H1 (cell line): ENCODE measurements around the gene KCNJ16.

ENCODE experiments used
- ATF3 ChIP-seq: IDR thresholded peaks from 2 replicates; pipeline ENCODE4 v1.6.1; 2011; ENCODE audit warnings: low read depth, mild to moderate bottlenecking, low read length; ENCODE audit not compliant: insufficient read depth
- CTCF ChIP-seq, 3 experiments: IDR thresholded peaks; 1 replicate in 2 of 3; 2 replicates in 1 of 3; pipeline versions ENCODE4 v1.5.1 to v1.6.1; 2011; ENCODE audit warnings: low read length in 3 of 3, mild to moderate bottlenecking in 3 of 3, inconsistent platforms in 2 of 3, low read depth in 1 of 3, moderate library complexity in 1 of 3; ENCODE audit not compliant: insufficient read depth in 1 of 3; ENCODE audit errors: control extremely low read depth in 1 of 3
- EGR1 ChIP-seq: IDR thresholded peaks from 2 replicates; pipeline ENCODE4 v1.6.1; 2011; ENCODE audit warnings: low read depth, low read length, borderline replicate concordance
- GABPA ChIP-seq: IDR thresholded peaks from 2 replicates; pipeline ENCODE4 v1.6.1; 2011; ENCODE audit warnings: mild to moderate bottlenecking, low read length, moderate library complexity, borderline replicate concordance; ENCODE audit not compliant: insufficient read depth
- MAX ChIP-seq: IDR thresholded peaks from 2 replicates; pipeline ENCODE4 v1.6.1; 2012; ENCODE audit warnings: inconsistent platforms
- RAD21 ChIP-seq, 2 experiments: IDR thresholded peaks in 1 of 2; conservative IDR thresholded peaks in 1 of 2; 2 replicates each; pipeline ENCODE4 v1.6.1; 2011; ENCODE audit warnings: low read depth in 2 of 2, low read length in 2 of 2, improper control_type of control experiment in 1 of 2, inconsistent platforms in 1 of 2, mild to moderate bottlenecking in 1 of 2, moderate library complexity in 1 of 2
- RFX5 ChIP-seq: IDR thresholded peaks from 2 replicates; pipeline ENCODE4 v1.6.1; 2011; ENCODE audit warnings: low read depth, low read length, improper control_type of control experiment, borderline replicate concordance
- SIN3A ChIP-seq, 2 experiments: IDR thresholded peaks in 1 of 2; conservative IDR thresholded peaks in 1 of 2; 2 replicates each; pipeline ENCODE4 v1.6.1; 2011 to 2012; ENCODE audit warnings: low read length in 2 of 2, improper control_type of control experiment in 1 of 2, low read depth in 1 of 2, mild to moderate bottlenecking in 1 of 2

- TF ChIP-seq MAX: no peak
- no peak for TF ChIP-seq SIN3A (conservative IDR thresholded peaks at IDR 0.05 in 1 of 2, IDR thresholded peaks at IDR 0.05 in 1 of 2; ENCODE audit: low read depth in 1 of 2, low read length in 2 of 2)
- no peak for TF ChIP-seq EGR1
- no peak for TF ChIP-seq RFX5
- TF ChIP-seq ATF3: no peak
- TF ChIP-seq RAD21 (IDR thresholded peaks at IDR 0.05 in 1 of 2, conservative IDR thresholded peaks at IDR 0.05 in 1 of 2; ENCODE audit: low read depth in 2 of 2, low read length in 2 of 2): no peak
- TF ChIP-seq GABPA: no peak
- no peak for TF ChIP-seq CTCF (IDR thresholded peaks at IDR 0.05; ENCODE audit: control extremely low read depth in 1 of 3, insufficient read depth in 1 of 3, low read depth in 1 of 3, low read length in 3 of 3)
Measured at GRCh38 chr17:70172923-70173322, 97.9 kb downstream of the KCNJ16 start.
